Parathyroid adenoma (tissue), 2 donors: ENCODE results near the gene LAMA3.

Experiments
- H2AFZ ChIP-seq: fragments of 300-600 bp; sonication (generic); one replicate; pipeline ENCODE4 v1.7.0; 2017; ENCODE audit warnings: antibody characterized with exemption, mild to moderate bottlenecking
- H3K27ac ChIP-seq: fragments of 300-600 bp; sonication (generic); one replicate; pipeline ENCODE4 v1.7.0; 2017
- H3K27me3 ChIP-seq: fragments of 300-600 bp; sonication (generic); one replicate; pipeline ENCODE4 v1.7.0; 2017; ENCODE audit warnings: low read length; ENCODE audit not compliant: control insufficient read depth, insufficient read depth
- H3K36me3 ChIP-seq: fragments of 300-600 bp; sonication (generic); one replicate; pipeline ENCODE4 v1.7.0; 2017; ENCODE audit warnings: low read length; ENCODE audit not compliant: control insufficient read depth, insufficient read depth
- H3K4me1 ChIP-seq: fragments of 300-600 bp; sonication (generic); one replicate; pipeline ENCODE4 v1.7.0; 2017; ENCODE audit warnings: control low read depth
- H3K4me2 ChIP-seq: fragments of 300-600 bp; sonication (generic); one replicate; pipeline ENCODE4 v1.7.0; 2017; ENCODE audit warnings: low read length
- H3K4me3 ChIP-seq: fragments of 300-600 bp; sonication (generic); one replicate; pipeline ENCODE4 v1.7.0; 2017; ENCODE audit warnings: low read depth, low read length
- H3K79me2 ChIP-seq: fragments of 300-600 bp; sonication (generic); one replicate; pipeline ENCODE4 v1.7.0; 2017; ENCODE audit warnings: control low read depth
- H3K9ac ChIP-seq: fragments of 300-600 bp; sonication (generic); one replicate; pipeline ENCODE4 v1.7.0; 2017; ENCODE audit warnings: mild to moderate bottlenecking
- H3K9me3 ChIP-seq: fragments of 300-600 bp; sonication (generic); one replicate; pipeline ENCODE4 v1.7.0; 2017; ENCODE audit warnings: low read length; ENCODE audit not compliant: control insufficient read depth
- CTCF ChIP-seq: fragments of 300-600 bp; sonication (generic); IDR thresholded peaks from one replicate; pipeline ENCODE4 v1.7.0; 2017; ENCODE audit warnings: antibody characterized with exemption, mild to moderate bottlenecking
- donor health status: primary hyperparathyroidism.

Gene LAMA3

GRCh38 chr18:23802817-23803216 is 113.6 kb downstream of the LAMA3 start:
- Histone ChIP-seq H3K4me2 (no peak overlapping the region), H3K4me3 (no peak overlapping the region), H3K9me3 (no peaks in the 10 kb centered on the region), H2AFZ (no peak overlapping the region), H3K9ac (no peak overlapping the region), H3K27me3 (no peaks in the 10 kb centered on the region), H3K79me2 (no peaks in the 10 kb centered on the region), H3K4me1 (no peaks in the 10 kb centered on the region), H3K36me3 (no peaks in the 10 kb centered on the region), H3K27ac (no peak overlapping the region)
- TF ChIP-seq CTCF = no peak

- Histone ChIP-seq H2AFZ (no peak overlapping the region), H3K4me1 (no peaks in the 10 kb centered on the region), H3K27me3 (no peaks in the 10 kb centered on the region), H3K9me3 (no peaks in the 10 kb centered on the region), H3K4me3 (no peak overlapping the region), H3K9ac (no peak overlapping the region), H3K36me3 (no peaks in the 10 kb centered on the region), H3K4me2 (no peak overlapping the region), H3K79me2 (no peaks in the 10 kb centered on the region), H3K27ac (no peak overlapping the region)
- TF ChIP-seq CTCF = no peak
Observed at GRCh38 chr18:23803755-23804154, 114.5 kb downstream of the LAMA3 start.

- H3K4me1 ChIP-seq = no peaks in the 10 kb centered on the region
- TF ChIP-seq CTCF = no peak
- no peak overlapping the region for H3K27ac ChIP-seq
Observed at GRCh38 chr18:23805898-23806297, 116.6 kb downstream of the LAMA3 start.

GRCh38 chr18:23809415-23809814 is 120.2 kb downstream of the LAMA3 start:
- no peak for TF ChIP-seq CTCF
- Histone ChIP-seq H3K79me2 (no peaks in the 10 kb centered on the region), H3K27ac (no peak overlapping the region), H3K9ac (no peak overlapping the region), H3K4me2 (no peak overlapping the region), H3K4me3 (no peak overlapping the region), H3K4me1 (no peaks in the 10 kb centered on the region), H3K36me3 (no peaks in the 10 kb centered on the region), H2AFZ (no peak overlapping the region), H3K9me3 (no peaks in the 10 kb centered on the region), H3K27me3 (no peaks in the 10 kb centered on the region)

More at GRCh38 chr18:23805898-23806297, 116.6 kb downstream of the LAMA3 start:
- Histone ChIP-seq H3K9me3 (no peaks in the 10 kb centered on the region), H3K4me2 (no peak overlapping the region), H3K79me2 (no peaks in the 10 kb centered on the region), H3K27me3 (no peaks in the 10 kb centered on the region), H3K4me3 (no peak overlapping the region), H3K36me3 (no peaks in the 10 kb centered on the region), H2AFZ (no peak overlapping the region), H3K9ac (no peak overlapping the region)

GRCh38 chr18:23810396-23810795 is 121.1 kb downstream of the LAMA3 start:
- Histone ChIP-seq H3K4me3 (no peak overlapping the region), H3K27me3 (no peaks in the 10 kb centered on the region), H3K79me2 (no peaks in the 10 kb centered on the region), H3K27ac (no peak overlapping the region), H3K4me2 (no peak overlapping the region), H3K4me1 (no peaks in the 10 kb centered on the region), H2AFZ (no peak overlapping the region), H3K36me3 (no peaks in the 10 kb centered on the region), H3K9ac (no peak overlapping the region), H3K9me3 (no peaks in the 10 kb centered on the region)
- no peak for TF ChIP-seq CTCF
